ENCODE data around the gene TEX29. TPM values are rescaled to one million over a fixed set of nuclear protein-coding genes. Genes with fewer than 3 reads are reported as not detected.

TEX29 gene
- total and polyA plus RNA-seq, 2 donors (not counting 1 experiment from before 2014, with no cell fraction given), result 0.66 to 0.86 TPM

- H3K79me2 ChIP-seq (ENCODE audit: control insufficient read depth, insufficient read depth, low read length), result no peaks in the 10 kb centered on the region
- peaks cover 0 to 11% (median 0%) of the 10 kb centered on the region in 3 donors for H3K9me3 ChIP-seq (ENCODE audit: control extremely low read depth in 1 of 3, control insufficient read depth in 2 of 3, insufficient read depth in 1 of 3, low read length in 2 of 3)
- Mint-ChIP-seq H3K4me1 (no peaks in the 10 kb centered on the region), H3K27me3 (no peaks in the 10 kb centered on the region), H3K9me3 (ENCODE audit: insufficient read depth) (no peaks in the 10 kb centered on the region), H3K27ac (no peak overlapping the region), H3K4me3 (no peak overlapping the region)
- no peaks in the 10 kb centered on the region for H3K27me3 ChIP-seq (replicated peaks in 1 of 4; ENCODE audit: control extremely low read depth in 1 of 4, control insufficient read depth in 3 of 4, insufficient read depth in 4 of 4, low read length in 3 of 4)
- H3K36me3 ChIP-seq (replicated peaks in 1 of 2; ENCODE audit: control extremely low read depth in 1 of 2, control insufficient read depth in 1 of 2, extremely low read depth in 1 of 2, insufficient read depth in 2 of 2, low read length in 1 of 2), result no peaks in the 10 kb centered on the region
- ChIA-PET POLR2A (no interaction called here), CTCF (no interaction called here)
- no peak for ATAC-seq (ENCODE audit: low read depth)
- no peaks in the 10 kb centered on the region for H3K4me1 ChIP-seq (ENCODE audit: control insufficient read depth in 2 of 2, insufficient read depth in 2 of 2, low read length in 2 of 2)
- H2AFZ ChIP-seq (ENCODE audit: insufficient read depth, low read depth, low read length, poor library complexity, severe bottlenecking), result no peak overlapping the region
- H4K20me1 ChIP-seq (ENCODE audit: control insufficient read depth, insufficient read depth, low read length, poor library complexity, severe bottlenecking), result no peaks in the 10 kb centered on the region
- H3K4me3 ChIP-seq (ENCODE audit: control extremely low read depth in 1 of 5, extremely low read depth in 1 of 5, insufficient read depth in 1 of 5, low read depth in 2 of 5, low read length in 4 of 5), result no peak overlapping the region
- 81% methylated on average over 9 of the region's 11 CpGs for WGBS (ENCODE audit: insufficient coverage)
- no peak for DNase-seq
- H3K27ac ChIP-seq (ENCODE audit: low read length in 2 of 2), result no peak overlapping the region
- H3K9ac ChIP-seq (ENCODE audit: low read length), result no peak overlapping the region
- H3K4me2 ChIP-seq (replicated peaks; ENCODE audit: low read depth, low read length, poor library complexity, severe bottlenecking), result no peak overlapping the region
- no peak for TF ChIP-seq EZH2 (IDR thresholded peaks at IDR 0.05; ENCODE audit: borderline replicate concordance, insufficient read depth, low read depth, low read length, poor library complexity, severe bottlenecking)
- TF ChIP-seq CTCF (IDR thresholded peaks at IDR 0.05), result no peak
- intact Hi-C loops (cut with micrococcal nuclease), result no loop called here
These were observed 22.9 kb downstream of the TEX29 start for GRCh38 chr13:111343186-111343805.

- H3K4me1 Mint-ChIP-seq, result no peaks in the 10 kb centered on the region
- no peak overlapping the region for H3K4me3 Mint-ChIP-seq
- intact Hi-C loops (cut with micrococcal nuclease), result no loop called here
These were observed 24.2 kb downstream of the TEX29 start for GRCh38 chr13:111344471-111345191.

More at GRCh38 chr13:111344471-111345191, 24.2 kb downstream of the TEX29 start:
- DNase-seq (no peak), ATAC-seq (ENCODE audit: low read depth) (no peak)
- Histone ChIP-seq H3K36me3 (replicated peaks in 1 of 2; ENCODE audit: control extremely low read depth in 1 of 2, control insufficient read depth in 1 of 2, extremely low read depth in 1 of 2, insufficient read depth in 2 of 2, low read length in 1 of 2) (no peaks in the 10 kb centered on the region), H3K9ac (ENCODE audit: low read length) (no peak overlapping the region), H3K4me1 (ENCODE audit: control insufficient read depth in 2 of 2, insufficient read depth in 2 of 2, low read length in 2 of 2) (no peaks in the 10 kb centered on the region), H3K4me2 (replicated peaks; ENCODE audit: low read depth, low read length, poor library complexity, severe bottlenecking) (no peak overlapping the region), H3K27ac (ENCODE audit: low read length in 2 of 2) (no peak overlapping the region), H2AFZ (ENCODE audit: insufficient read depth, low read depth, low read length, poor library complexity, severe bottlenecking) (no peak overlapping the region), H3K27me3 (replicated peaks in 1 of 4; ENCODE audit: control extremely low read depth in 1 of 4, control insufficient read depth in 3 of 4, insufficient read depth in 4 of 4, low read length in 3 of 4) (no peaks in the 10 kb centered on the region), H3K79me2 (ENCODE audit: control insufficient read depth, insufficient read depth, low read length) (no peaks in the 10 kb centered on the region), H3K4me3 (ENCODE audit: control extremely low read depth in 1 of 5, extremely low read depth in 1 of 5, insufficient read depth in 1 of 5, low read depth in 2 of 5, low read length in 4 of 5) (no peak overlapping the region), H4K20me1 (ENCODE audit: control insufficient read depth, insufficient read depth, low read length, poor library complexity, severe bottlenecking) (no peaks in the 10 kb centered on the region), H3K9me3 (ENCODE audit: control extremely low read depth in 1 of 3, control insufficient read depth in 2 of 3, insufficient read depth in 1 of 3, low read length in 2 of 3) (peaks cover 0 to 9% (median 0%) of the 10 kb centered on the region in 3 donors)
- Mint-ChIP-seq H3K27me3 (no peaks in the 10 kb centered on the region), H3K9me3 (ENCODE audit: insufficient read depth) (no peaks in the 10 kb centered on the region), H3K27ac (no peak overlapping the region)
- ChIA-PET POLR2A (no interaction called here), CTCF (no interaction called here)
- 93% methylated on average over 25 of the region's 25 CpGs for WGBS (ENCODE audit: insufficient coverage)
- TF ChIP-seq EZH2 (IDR thresholded peaks at IDR 0.05; ENCODE audit: borderline replicate concordance, insufficient read depth, low read depth, low read length, poor library complexity, severe bottlenecking), result no peak
- no peak for TF ChIP-seq CTCF (IDR thresholded peaks at IDR 0.05)
